Mesenteric fat pad (tissue), 1 donor: Measurements from ENCODE around the gene IRX2. TPM values are rescaled to one million over a fixed set of nuclear protein-coding genes. Genes with fewer than 3 reads are reported as not detected.

Experiments
- DNase-seq: peaks from one replicate; pipeline ENCODE4 v3.0.0-alpha.2; 2020; ENCODE audit warnings: low spot score
- total RNA-seq: library from RNA; stranded (reverse); fragmentation: NEBNext Ultra II Directional; extraction: Animal tissue kit (Norgen Biotek cat#: 25700); gene quantifications from one replicate; pipeline ENCODE4 v1.2.1, GENCODE V29; 2021
- donor health status: DM: yes; HTN: yes; CAD: no.

Gene IRX2
- total RNA-seq, 1 donor from 2014 or later = 0.45 TPM

DNA sequence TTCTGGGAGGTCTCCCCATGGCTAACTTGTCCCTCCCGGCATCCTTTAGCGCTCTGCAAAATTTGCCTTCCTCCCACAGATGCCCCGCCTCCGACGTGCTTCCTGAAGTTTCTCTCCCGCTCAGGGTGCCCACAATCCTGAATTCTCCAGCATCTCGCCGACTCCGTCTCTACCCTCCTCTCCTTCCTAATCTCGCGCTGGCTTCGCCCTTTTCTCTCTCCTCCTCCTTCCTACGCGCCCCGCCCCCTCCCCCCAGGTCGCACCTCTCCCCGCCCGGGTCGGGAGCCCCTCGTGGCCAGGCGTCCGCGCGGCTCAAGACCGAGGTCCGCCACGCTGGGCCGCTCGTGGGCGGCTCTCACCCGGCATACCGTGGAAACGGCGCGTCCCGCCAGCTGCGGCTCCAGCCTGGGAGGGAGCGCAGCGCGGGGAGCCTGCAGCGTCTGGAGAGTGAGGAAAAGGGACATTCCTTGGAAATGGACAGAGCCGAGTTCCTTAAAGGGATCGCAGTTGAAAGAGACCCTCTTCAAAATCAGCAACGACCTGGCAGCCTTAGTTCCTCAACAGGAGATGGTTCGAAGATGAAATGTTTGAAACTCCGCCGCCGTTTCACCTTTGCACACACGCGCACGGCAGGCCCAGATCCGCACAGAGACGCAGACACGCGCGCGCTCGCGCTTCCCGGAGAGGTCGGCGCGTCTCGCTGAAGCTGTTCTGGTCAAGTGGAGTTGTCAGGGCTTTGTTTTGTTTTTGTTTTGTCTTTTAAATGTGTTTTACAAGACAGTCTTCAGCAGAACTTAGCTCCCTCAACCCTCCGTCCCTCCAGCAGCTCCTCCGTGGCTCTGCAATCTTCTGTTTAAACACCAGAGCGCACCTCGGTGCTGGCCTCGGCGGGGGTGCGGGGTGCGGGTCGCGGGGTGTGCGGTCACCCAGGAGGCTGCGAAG is 5.0 kb upstream of the IRX2 start:
- peak; percentile 86 for DNase-seq

DNA sequence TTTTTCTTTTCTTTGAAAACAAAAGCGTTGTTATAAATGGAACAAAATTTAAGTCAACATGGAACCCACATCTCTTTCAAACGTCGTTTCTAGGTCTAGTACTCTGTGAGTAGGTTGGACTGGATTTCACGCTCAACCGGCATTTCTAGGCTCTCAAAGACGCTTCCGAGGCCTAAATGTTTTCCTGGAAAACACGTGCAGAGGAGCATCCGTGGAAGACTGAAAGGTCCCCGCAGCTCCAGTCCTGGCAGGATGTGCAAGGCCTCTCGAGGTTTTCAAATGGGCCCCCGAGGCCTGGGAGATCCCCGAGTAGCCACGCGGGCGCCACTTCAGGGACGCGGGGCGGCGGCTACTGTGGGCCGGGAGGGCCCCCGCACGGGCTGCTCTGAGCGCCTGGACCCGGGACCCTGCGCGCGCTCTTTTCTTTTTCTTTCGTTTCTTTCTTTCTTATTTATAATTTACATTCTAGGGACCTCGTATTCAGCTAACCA is 4.2 kb upstream of the IRX2 start:
- no peak for DNase-seq

DNA sequence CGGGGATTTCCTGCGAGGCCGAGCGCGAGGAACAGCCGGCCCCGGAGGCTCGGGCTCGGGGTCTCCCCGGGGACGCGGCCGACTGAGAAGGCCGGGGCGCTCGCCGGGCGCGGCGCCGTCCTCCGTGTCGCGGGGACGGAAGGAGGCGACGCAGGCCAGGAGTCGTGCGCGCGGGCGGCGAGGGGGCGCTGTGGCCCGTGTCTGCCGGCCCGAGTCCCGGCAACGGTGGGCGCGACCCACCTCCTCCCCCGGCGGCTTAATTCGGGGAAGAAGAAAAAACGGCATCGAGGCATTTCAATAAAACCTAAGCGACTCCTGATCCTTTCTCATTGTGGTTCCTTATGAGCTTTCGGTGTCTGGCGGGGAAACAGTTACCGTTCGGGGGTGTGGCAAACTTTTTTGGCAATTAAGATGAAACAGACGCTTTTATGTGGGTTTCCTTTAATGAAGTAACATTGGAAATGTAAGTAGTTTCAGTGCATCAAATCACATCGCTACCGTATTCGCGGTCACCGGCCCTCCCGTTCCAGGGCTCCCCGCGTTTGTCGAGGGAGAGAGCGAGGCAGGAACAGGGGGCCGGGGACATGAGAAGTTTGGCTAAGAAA is 3.7 kb upstream of the IRX2 start:
- DNase-seq = peak; percentile 80

GRCh38 chr5:2754581-2755075 is 3.2 kb upstream of the IRX2 start:
- DNase-seq = no peak

DNA sequence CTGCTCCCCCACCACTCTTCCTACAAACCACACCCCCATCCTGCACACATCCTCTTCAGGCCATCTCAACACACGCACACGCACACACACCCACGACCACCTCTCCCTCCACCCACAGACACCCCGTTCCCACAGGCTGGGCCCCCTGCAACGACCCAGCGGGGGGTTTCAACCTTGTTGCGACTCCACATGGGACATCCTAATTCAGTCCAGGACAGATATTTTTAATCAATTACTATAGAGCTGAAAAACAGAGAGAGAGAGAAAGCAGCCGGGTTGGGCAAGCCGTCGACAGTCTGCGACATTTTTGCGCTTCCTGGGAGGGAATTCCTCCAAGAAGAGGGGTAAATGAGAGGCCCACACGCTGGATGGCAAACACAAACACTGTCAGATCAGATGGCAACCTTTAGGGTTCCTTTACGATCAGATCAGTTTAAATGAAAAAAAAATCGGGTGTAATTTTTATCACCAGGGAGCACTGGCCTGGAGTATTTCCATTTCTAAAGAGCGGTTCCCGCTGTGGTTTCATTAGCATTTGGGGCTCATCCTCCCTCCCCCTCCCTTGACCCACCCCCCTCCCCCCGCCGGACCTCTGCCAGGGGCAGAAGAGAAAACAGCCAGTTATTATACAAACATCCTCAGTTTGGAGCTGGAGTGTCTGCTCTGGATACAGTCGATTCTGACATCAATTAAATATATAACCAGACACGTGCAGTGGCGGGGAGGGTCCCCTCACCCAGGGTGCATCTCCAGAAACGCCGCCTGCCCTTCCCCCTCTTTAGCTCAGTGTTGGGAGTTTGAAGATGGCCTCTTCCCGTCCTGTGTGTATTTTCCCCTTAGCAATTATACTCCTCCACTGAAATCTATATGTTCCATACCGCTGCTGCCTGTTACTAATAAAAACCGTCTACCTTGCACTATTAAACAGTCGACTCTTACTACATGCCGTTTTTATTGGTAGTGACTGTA is 2.3 kb upstream of the IRX2 start:
- no peak for DNase-seq

- DNase-seq = no peak
Measured at GRCh38 chr5:2752821-2753439, 1.5 kb upstream of the IRX2 start.

DNA sequence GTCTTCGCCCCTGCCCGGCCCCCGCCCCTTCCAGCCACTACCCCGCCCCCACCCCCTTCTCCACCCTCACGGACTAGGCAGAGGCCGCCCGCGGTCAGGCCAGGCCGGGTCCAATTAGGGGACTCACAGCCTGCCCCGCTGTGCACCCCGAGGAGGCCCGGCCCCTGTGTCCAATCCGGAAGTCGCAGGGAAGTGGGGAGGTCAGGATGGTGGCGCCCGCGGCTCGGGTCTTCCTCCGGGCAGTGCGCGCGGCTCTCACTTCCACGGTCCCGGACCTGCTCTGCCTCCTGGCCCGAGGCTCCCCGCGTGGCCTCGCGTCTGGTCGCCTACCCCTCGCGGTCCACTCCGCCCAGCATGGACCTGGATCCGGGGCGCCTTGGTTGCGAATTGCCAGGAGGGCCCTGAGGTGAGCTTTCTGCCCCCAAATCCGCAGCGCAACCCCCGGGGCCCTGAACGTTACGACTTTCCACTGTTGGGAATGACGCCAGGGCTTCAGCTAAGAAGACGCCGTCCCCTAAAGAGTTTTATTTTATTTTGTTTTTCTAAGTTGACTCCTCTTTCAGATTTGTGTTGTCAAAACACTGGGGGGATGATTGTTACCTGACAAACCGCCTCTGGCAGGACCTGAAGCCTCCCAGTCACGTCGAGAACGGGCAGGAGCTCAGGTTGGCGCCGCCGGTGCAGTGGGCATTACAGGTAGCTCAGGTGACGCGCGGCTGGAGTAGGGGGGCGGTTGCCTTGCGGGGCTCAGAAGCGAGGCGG is 763 bp upstream of the IRX2 start:
- DNase-seq = peak; percentile 81

DNA sequence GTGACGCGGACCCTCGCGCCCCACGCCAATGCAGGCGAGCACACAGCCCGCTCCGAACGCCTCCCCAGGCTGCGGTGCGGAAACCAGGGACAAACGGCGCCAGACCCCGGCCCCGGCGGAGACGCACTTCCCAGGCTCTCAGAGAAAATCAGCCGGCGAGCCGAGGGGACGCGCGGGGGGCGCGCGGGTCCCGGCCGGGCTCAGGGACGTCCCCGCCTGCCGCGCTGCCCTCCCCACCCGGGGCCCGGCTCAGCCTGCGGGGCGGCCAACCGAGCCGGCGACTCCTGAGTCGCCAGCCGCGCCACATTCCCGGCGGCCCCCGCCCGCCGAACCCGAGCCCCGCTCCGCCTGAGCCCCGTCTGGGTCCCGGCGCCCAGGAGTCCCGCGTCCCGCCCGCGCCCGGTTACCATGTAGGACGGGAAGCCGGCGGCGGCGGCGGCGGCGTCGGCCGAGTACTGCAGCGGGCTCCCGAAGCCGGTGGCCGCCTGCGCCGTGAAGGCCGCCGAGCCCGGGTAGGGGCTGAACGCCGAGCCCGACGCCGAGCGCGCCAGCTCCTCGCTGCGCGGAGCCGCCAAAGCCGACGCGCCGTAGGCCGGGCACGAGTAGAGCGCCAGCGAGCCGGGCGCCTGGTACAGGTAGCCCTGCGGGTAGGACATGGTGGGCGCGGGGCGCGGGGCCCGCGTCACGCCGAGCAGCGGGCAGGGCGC is 566 bp downstream of the IRX2 start:
- peak; percentile 82 for DNase-seq

DNA sequence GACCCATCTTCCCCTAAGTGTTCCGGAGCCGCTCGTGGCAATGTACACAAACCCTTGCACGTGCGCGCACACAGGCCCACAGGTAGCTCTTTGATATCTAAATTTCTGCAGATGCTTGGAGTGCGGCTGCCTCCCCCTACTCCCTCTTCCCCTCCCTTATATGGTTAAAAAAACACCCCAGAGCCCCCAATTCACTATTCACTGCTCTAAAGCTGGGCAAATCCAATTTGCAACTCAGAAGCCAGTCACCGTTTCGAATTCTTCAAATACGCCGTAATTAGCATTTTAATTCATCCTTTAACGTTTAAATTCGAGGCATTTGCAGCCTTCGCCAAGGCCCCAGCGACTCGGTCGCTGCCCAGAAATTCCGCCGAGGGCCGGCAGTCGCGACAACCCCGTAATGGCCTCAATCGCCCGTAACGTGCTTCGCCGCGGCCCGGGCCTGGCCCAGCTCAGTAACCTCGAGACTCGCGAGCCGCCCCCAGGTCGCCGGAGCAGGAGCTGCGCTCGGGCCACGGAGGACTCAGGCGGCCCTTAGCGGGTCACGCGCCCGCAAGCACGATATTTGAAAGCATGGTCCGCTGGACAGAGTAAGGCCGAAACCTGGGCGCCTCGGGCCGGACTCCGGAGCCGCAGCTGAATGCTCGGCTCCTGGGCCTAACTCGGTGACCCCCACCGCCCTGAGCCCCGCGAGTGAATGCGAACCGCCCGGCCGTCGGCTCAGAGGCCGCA is 1.3 kb downstream of the IRX2 start:
- peak; percentile 84 for DNase-seq

- DNase-seq = no peak
Measured at GRCh38 chr5:2749514-2750025, 1.9 kb downstream of the IRX2 start.

- peak; percentile 84 for DNase-seq
Measured at GRCh38 chr5:2748861-2749513, 2.5 kb downstream of the IRX2 start.

- no peak for DNase-seq
Measured at GRCh38 chr5:2748179-2748860, 3.2 kb downstream of the IRX2 start.

DNA sequence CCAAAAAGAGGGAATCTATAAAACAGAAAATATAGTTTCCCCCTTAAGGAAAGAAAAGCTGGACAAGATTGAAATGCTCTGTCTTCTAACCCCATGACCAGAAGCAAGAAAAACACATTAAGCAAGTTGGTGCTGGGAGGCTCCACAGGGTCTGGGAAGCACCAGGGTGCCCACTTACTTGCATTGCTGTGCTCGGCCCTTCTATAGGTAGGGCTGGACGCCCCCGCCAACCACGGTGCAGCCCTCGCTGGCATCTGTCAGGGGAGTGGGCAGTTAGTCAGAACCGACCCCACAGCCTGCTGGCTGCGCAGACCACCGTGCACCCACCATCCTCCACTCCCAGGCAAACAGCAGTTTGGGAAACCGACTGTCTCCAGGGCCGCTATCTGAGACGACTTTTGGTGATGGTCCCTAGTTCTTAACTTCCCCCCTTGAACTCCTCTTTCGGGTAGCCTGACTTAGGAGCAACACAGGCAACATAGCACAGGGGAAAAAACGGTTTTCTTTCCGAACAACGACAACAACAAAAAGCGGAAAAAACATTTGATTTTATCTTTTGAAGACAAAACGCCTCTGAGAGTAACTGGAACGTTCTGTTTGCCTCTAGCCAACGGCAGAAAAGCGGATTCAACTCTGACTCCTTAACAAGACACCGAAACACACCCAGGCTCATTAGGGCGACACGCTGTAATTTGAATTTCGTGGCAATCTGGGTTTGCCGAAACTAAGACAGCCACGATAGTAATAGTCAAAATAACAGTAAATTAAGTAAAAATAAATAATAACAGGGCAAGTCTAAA is 3.9 kb downstream of the IRX2 start:
- no peak for DNase-seq

DNA sequence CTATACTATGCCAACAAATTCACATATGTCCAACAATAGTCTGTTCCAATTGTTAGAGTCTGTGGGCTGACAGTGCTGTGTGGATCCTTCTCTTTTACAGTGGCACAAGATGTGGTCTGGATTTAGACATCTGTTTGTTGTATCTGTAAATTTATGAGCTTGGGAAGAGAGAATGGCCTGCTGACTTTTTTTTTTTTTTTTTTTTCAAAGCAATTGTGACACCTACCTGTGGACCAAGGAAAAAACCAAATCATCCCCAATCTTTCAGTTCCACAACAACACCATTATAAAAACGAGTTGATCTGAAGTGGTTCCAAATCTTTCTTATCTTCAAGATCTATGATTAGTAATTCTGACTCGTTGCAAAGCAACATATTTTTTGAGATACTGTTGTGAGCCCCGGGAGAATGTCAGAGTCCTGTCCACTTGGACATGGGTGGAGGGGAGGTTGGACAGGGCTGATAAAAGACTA is 4.9 kb downstream of the IRX2 start:
- DNase-seq = no peak

DNA sequence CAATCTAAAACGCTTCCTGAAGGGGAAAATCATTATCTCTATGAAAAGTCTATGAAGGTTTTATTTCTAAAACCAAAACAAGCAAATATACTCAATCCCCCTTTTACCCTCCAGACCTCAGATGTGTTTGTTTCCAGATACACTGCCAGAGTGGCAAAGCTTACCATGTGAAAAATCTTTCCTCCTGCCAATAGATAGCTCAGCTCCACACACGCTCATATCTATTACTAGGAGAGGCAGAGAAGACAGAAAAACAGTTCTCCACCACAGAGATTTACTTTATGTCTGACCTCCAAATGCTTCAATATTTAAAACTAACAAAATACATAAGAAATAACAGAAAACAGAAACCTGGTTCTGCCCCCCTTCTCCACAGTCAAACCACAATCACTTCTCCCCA is 7.0 kb downstream of the IRX2 start:
- no peak for DNase-seq
